HCT116 (cell line): ENCODE data around the gene HAPSTR1. TPM values are rescaled to one million over a fixed set of nuclear protein-coding genes. Genes with fewer than 3 reads are reported as not detected.

Source experiments
- ATAC-seq: fragments of 200-7000 bp; cut with Tn5 transposase; 2 replicates; pipeline ENCODE4 v1.9.1; 2020; ENCODE audit warnings: mild to moderate bottlenecking, moderate library complexity
- BruUV-seq: library from RNA; stranded (reverse); fragments of 400-500 nt; replicated peaks from 2 replicates; lab custom pipeline; 2021; lab: Mats Ljungman, UMichigan
- CTCF ChIA-PET: fragments of 300-600 bp; sonication (Branson Sonifier 250); formaldehyde crosslinking; loops from one replicate; lab custom pipeline; 2021; ENCODE audit warnings: antibody characterized with exemption; lab: Charles Lee
- POLR2A ChIA-PET: fragments of 300-600, 350-600 bp; sonication (Branson Sonifier 250); formaldehyde crosslinking; loops from one replicate; lab custom pipeline; 2021; ENCODE audit warnings: antibody characterized with exemption; lab: Charles Lee
- RAD21 ChIA-PET, 2 experiments: fragments of 300-600 bp; sonication (Branson Sonifier 250); formaldehyde crosslinking; loops; one replicate each; lab custom pipeline; 2023; ENCODE audit warnings: low total read pairs in 2 of 2; ENCODE audit not compliant: uncharacterized antibody in 2 of 2, unreplicated experiment in 2 of 2, low non-redundant PET in 1 of 2; lab: Charles Lee
- DNase-seq: peaks from one replicate; pipeline ENCODE4 v3.0.0-alpha.2; 2010; ENCODE audit warnings: low read depth, low spot score
- H2AFZ ChIP-seq: fragments of 200-600 bp; shearing (Covaris generic), sonication (generic); 2 replicates; pipeline ENCODE4 v1.6.1; 2017; ENCODE audit warnings: low read depth, mixed run types, mixed read lengths, antibody characterized with exemption, low read length; ENCODE audit not compliant: poor library complexity, severe bottlenecking
- H3K27ac ChIP-seq: 2 replicates; pipeline ENCODE4 v1.5.1; 2012; ENCODE audit warnings: low read depth, low read length
- H3K27me3 ChIP-seq: fragments of 200-600 bp; sonication (generic); 2 replicates; pipeline ENCODE4 v1.6.1; 2016; ENCODE audit warnings: mixed run types, low read length, mixed read lengths; ENCODE audit not compliant: insufficient read depth
- H3K36me3 ChIP-seq, 2 experiments: fragments of 200-500 bp in 1 of 2; fragments of 200-600 bp in 1 of 2; sonication (Bioruptor generic) in 1 of 2; sonication (generic) in 1 of 2; 2 replicates each; pipeline versions ENCODE4 v1.5.1 to v1.6.1; 2014 to 2016; ENCODE audit warnings: low read length in 2 of 2, inconsistent platforms in 1 of 2, mixed read lengths in 1 of 2, mixed run types in 1 of 2; ENCODE audit not compliant: insufficient read depth in 2 of 2, control insufficient read depth in 1 of 2
- H3K4me1 ChIP-seq, 2 experiments: fragments of 200-600 bp in 1 of 2; sonication (generic) in 1 of 2; 2 replicates each; pipeline versions ENCODE4 v1.5.1 to v1.6.1; 2012 to 2017; ENCODE audit warnings: low read length in 2 of 2, inconsistent platforms in 1 of 2, mild to moderate bottlenecking in 1 of 2, mixed read lengths in 1 of 2, mixed run types in 1 of 2, moderate library complexity in 1 of 2; ENCODE audit not compliant: insufficient read depth in 2 of 2, control insufficient read depth in 1 of 2
- H3K4me2 ChIP-seq: fragments of 200-600 bp; sonication (generic); 2 replicates; pipeline ENCODE4 v1.6.1; 2017; ENCODE audit warnings: mixed run types, low read length, mixed read lengths
- H3K4me3 ChIP-seq, 2 experiments: fragments of 200-600 bp in 1 of 2; sonication (generic) in 1 of 2; replicated peaks in 1 of 2; 2 replicates each; pipeline ENCODE4 v1.5.1; 2011 to 2016; ENCODE audit warnings: low read length in 2 of 2, control low read depth in 1 of 2, low read depth in 1 of 2, mild to moderate bottlenecking in 1 of 2, mixed read lengths in 1 of 2, mixed run types in 1 of 2
- H3K79me2 ChIP-seq: fragments of 200-600 bp; sonication (generic); 2 replicates; pipeline ENCODE4 v1.6.1; 2017; ENCODE audit warnings: mild to moderate bottlenecking, mixed run types, low read length, moderate library complexity, mixed read lengths; ENCODE audit not compliant: insufficient read depth
- H3K9ac ChIP-seq: fragments of 200-600 bp; sonication (generic); 2 replicates; pipeline ENCODE4 v1.6.1; 2016; ENCODE audit warnings: low read length, mixed read lengths
- H3K9me2 ChIP-seq: fragments of 200-600 bp; sonication (generic), shearing (Covaris generic); 2 replicates; pipeline ENCODE4 v1.6.1; 2017; ENCODE audit warnings: mixed run types, mild to moderate bottlenecking, moderate library complexity; ENCODE audit not compliant: insufficient read depth
- H3K9me3 ChIP-seq, 2 experiments: fragments of 200-500 bp in 1 of 2; fragments of 200-600 bp in 1 of 2; sonication (Bioruptor generic) in 1 of 2; sonication (generic) in 1 of 2; 2 replicates each; pipeline ENCODE4 v1.6.1; 2014 to 2017; ENCODE audit warnings: low read length in 2 of 2, mixed read lengths in 2 of 2, inconsistent platforms in 1 of 2, low read depth in 1 of 2, mild to moderate bottlenecking in 1 of 2, mixed run types in 1 of 2, moderate library complexity in 1 of 2; ENCODE audit not compliant: control insufficient read depth in 1 of 2, insufficient read depth in 1 of 2
- H4K20me1 ChIP-seq: fragments of 200-600 bp; sonication (generic), shearing (Covaris generic); 2 replicates; pipeline ENCODE4 v1.6.1; 2017; ENCODE audit warnings: mixed run types, mild to moderate bottlenecking, moderate library complexity; ENCODE audit not compliant: insufficient read depth
- CBX3 ChIP-seq: IDR thresholded peaks from 2 replicates; pipeline ENCODE4 v1.6.1; 2012; ENCODE audit warnings: low read depth
- CEBPB ChIP-seq: IDR thresholded peaks from 2 replicates; pipeline ENCODE4 v1.6.1; 2012; ENCODE audit warnings: low read depth
- EGR1 ChIP-seq: IDR thresholded peaks from 2 replicates; pipeline ENCODE4 v1.6.1; 2012; ENCODE audit warnings: low read depth
- ELF1 ChIP-seq: IDR thresholded peaks from 2 replicates; pipeline ENCODE4 v1.6.1; 2012; ENCODE audit warnings: low read depth, borderline replicate concordance
- FOSL1 ChIP-seq: IDR thresholded peaks from 2 replicates; pipeline ENCODE4 v1.6.1; 2012; ENCODE audit warnings: low read depth
- JUND ChIP-seq: IDR thresholded peaks from 2 replicates; pipeline ENCODE4 v1.6.1; 2012
- POLR2A ChIP-seq: IDR thresholded peaks from 2 replicates; pipeline ENCODE4 v1.7.0; 2011; ENCODE audit warnings: borderline replicate concordance; ENCODE audit not compliant: insufficient read depth, insufficient read length; ENCODE audit errors: extremely low read depth
- POLR2AphosphoS5 ChIP-seq: IDR thresholded peaks from 2 replicates; pipeline ENCODE4 v1.6.1; 2011; ENCODE audit warnings: mild to moderate bottlenecking, low read depth, low read length, moderate library complexity
- RAD21 ChIP-seq: IDR thresholded peaks from 2 replicates; pipeline ENCODE4 v1.6.1; 2012; ENCODE audit warnings: low read depth, mild to moderate bottlenecking
- REST ChIP-seq: IDR thresholded peaks from 2 replicates; pipeline ENCODE4 v1.6.1; 2012; ENCODE audit warnings: low read depth
- SIN3A ChIP-seq: IDR thresholded peaks from 2 replicates; pipeline ENCODE4 v1.6.1; 2012; ENCODE audit warnings: low read depth
- SP1 ChIP-seq: IDR thresholded peaks from 2 replicates; pipeline ENCODE4 v1.6.1; 2012; ENCODE audit warnings: low read depth
- SRF ChIP-seq: IDR thresholded peaks from 2 replicates; pipeline ENCODE4 v1.6.1; 2012; ENCODE audit warnings: low read depth
- TCF7L2 ChIP-seq: IDR thresholded peaks from 2 replicates; pipeline ENCODE4 v1.7.0; 2011; ENCODE audit warnings: borderline replicate concordance, inconsistent platforms; ENCODE audit not compliant: insufficient read depth, insufficient read length; ENCODE audit errors: extremely low read depth
- ZBTB33 ChIP-seq: IDR thresholded peaks from 2 replicates; pipeline ENCODE4 v1.6.1; 2011; ENCODE audit warnings: mild to moderate bottlenecking, low read length, moderate library complexity; ENCODE audit not compliant: insufficient replicate concordance; ENCODE audit errors: extremely low read depth
- ZFX ChIP-seq: fragments of 450-650 bp; IDR thresholded peaks from 2 replicates; pipeline ENCODE4 v1.6.1; 2017
- ZNF274 ChIP-seq: fragments of 200-500 bp; sonication (Bioruptor generic); IDR thresholded peaks from 2 replicates; pipeline ENCODE4 v1.6.1; 2014; ENCODE audit warnings: mild to moderate bottlenecking, low read depth, low read length, inconsistent platforms
- intact Hi-C: fragments of 100-400 bp; cut with micrococcal nuclease; formaldehyde crosslinking; loops from 2 replicates; pipeline ENCODE4 v1.10.0; 2022
- total RNA-seq: library from RNA; stranded (reverse); gene quantifications from one replicate; pipeline ENCODE4 v1.2.1, GENCODE V29; 2021; ENCODE audit not compliant: unreplicated experiment
- TF ChIP-seq, protein P1 (sequence below): IDR thresholded peaks from 2 replicates; pipeline ENCODE4 v1.6.1; 2012
- TF ChIP-seq, protein P2 (sequence below), 3 experiments: fragments of 200-600 bp in 1 of 3; sonication (generic) in 1 of 3; IDR thresholded peaks in 2 of 3; conservative IDR thresholded peaks in 1 of 3; 2 replicates each; pipeline ENCODE4 v1.5.1; 2012 to 2017; ENCODE audit warnings: low read depth in 2 of 3, low read length in 2 of 3, antibody characterized with exemption in 1 of 3, borderline replicate concordance in 1 of 3, control low read depth in 1 of 3, mild to moderate bottlenecking in 1 of 3, mixed read lengths in 1 of 3, mixed run types in 1 of 3, moderate library complexity in 1 of 3; ENCODE audit not compliant: insufficient read depth in 1 of 3

The HAPSTR1 gene
- total RNA-seq, 1 experiment from 2014 or later = 54.9 TPM

- TF ChIP-seq ZFX = no peak
- TF ChIP-seq POLR2A = no peak
- no peak for TF ChIP-seq POLR2AphosphoS5
- TF ChIP-seq ELF1 = no peak
- TF ChIP-seq, protein P1, sequence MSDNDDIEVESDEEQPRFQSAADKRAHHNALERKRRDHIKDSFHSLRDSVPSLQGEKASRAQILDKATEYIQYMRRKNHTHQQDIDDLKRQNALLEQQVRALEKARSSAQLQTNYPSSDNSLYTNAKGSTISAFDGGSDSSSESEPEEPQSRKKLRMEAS = no peak
These were observed 48.9 kb upstream of the HAPSTR1 start (continued) for GRCh38 chr16:9042533-9042932.

- no peak overlapping the region for H3K4me2 ChIP-seq
- H3K27ac ChIP-seq = no peak overlapping the region
- H2AFZ ChIP-seq = no peak overlapping the region
- no peak for ATAC-seq
- peaks cover 15 to 19% of the 10 kb centered on the region in 2 experiments for H3K4me1 ChIP-seq
- POLR2A ChIA-PET = no interaction called here
- H3K9ac ChIP-seq = no peak overlapping the region
- RAD21 ChIA-PET = no interaction called here
- intact Hi-C loops = no loop called here
- BruUV-seq = no TSS peak
- H3K4me3 ChIP-seq = no peak overlapping the region
- H3K79me2 ChIP-seq = no peaks in the 10 kb centered on the region
- DNase-seq = no peak
- CTCF ChIA-PET = no interaction called here
- H4K20me1 ChIP-seq = no peaks in the 10 kb centered on the region
- no peaks in the 10 kb centered on the region for H3K9me3 ChIP-seq
- no peaks in the 10 kb centered on the region for H3K9me2 ChIP-seq
- no peaks in the 10 kb centered on the region for H3K27me3 ChIP-seq
- no peaks in the 10 kb centered on the region for H3K36me3 ChIP-seq
- no peak for TF ChIP-seq REST
- no peak for TF ChIP-seq SP1
- TF ChIP-seq EGR1 = no peak
- TF ChIP-seq, protein P2, sequence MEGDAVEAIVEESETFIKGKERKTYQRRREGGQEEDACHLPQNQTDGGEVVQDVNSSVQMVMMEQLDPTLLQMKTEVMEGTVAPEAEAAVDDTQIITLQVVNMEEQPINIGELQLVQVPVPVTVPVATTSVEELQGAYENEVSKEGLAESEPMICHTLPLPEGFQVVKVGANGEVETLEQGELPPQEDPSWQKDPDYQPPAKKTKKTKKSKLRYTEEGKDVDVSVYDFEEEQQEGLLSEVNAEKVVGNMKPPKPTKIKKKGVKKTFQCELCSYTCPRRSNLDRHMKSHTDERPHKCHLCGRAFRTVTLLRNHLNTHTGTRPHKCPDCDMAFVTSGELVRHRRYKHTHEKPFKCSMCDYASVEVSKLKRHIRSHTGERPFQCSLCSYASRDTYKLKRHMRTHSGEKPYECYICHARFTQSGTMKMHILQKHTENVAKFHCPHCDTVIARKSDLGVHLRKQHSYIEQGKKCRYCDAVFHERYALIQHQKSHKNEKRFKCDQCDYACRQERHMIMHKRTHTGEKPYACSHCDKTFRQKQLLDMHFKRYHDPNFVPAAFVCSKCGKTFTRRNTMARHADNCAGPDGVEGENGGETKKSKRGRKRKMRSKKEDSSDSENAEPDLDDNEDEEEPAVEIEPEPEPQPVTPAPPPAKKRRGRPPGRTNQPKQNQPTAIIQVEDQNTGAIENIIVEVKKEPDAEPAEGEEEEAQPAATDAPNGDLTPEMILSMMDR (IDR thresholded peaks at IDR 0.05 in 2 of 3, conservative IDR thresholded peaks at IDR 0.05 in 1 of 3; ENCODE audit: borderline replicate concordance in 1 of 3, insufficient read depth in 1 of 3, low read depth in 2 of 3, low read length in 2 of 3) = no peak
- TF ChIP-seq SRF = no peak
- no peak for TF ChIP-seq RAD21
- no peak for TF ChIP-seq SIN3A
- no peak for TF ChIP-seq ZNF274
- no peak for TF ChIP-seq JUND
- no peak for TF ChIP-seq CEBPB
- TF ChIP-seq, protein P1 = no peak
- TF ChIP-seq CBX3 = no peak
- no peak for TF ChIP-seq POLR2AphosphoS5
- no peak for TF ChIP-seq ZBTB33
- no peak for TF ChIP-seq FOSL1
- no peak for TF ChIP-seq TCF7L2
These were observed 48.3 kb upstream of the HAPSTR1 start for GRCh38 chr16:9042964-9043680.
